ENCODE results near the gene UBE2C. TPM values are rescaled to one million over a fixed set of nuclear protein-coding genes. Genes with fewer than 3 reads are reported as not detected.
"Not testable (repeated sequence)": the region's sequence is repeated elsewhere in the genome, so short reads cannot be mapped to it uniquely, and the experiment has no call there.

The UBE2C gene
- total RNA-seq (2014; rRNA removed; shearing (Covaris generic)) = 75.4 and 76.9 TPM in 2 replicates
- 110 and 158 TPM in 2 replicates for polyA plus RNA-seq (2015; cell fraction: cytosol; rRNA removed)
- 54.8 and 65.4 TPM in 2 replicates for polyA plus RNA-seq (2015; cell fraction: nucleus; rRNA removed)

- DNase-seq (ENCODE audit: low read depth, low spot score) = peak; percentile 100
- in situ Hi-C loops (cut with HindIII; ENCODE audit: low pct_unique_long_range_greater_than_20kb, low sequenced_read_pairs) = no loop called here
Measured at GRCh38 chr20:45812157-45813005, at the start of gene UBE2C. UBE2C (plus strand) TSS chr20:45812644; CDS start chr20:45812696, 52 bp downstream.

GRCh38 chr20:45764618-45765282, 47.7 kb upstream of the UBE2C start:
- in situ Hi-C loops (cut with HindIII; ENCODE audit: low pct_unique_long_range_greater_than_20kb, low sequenced_read_pairs) = loop anchor here (25.0 kb wide), 1 partner anchor 452 kb away; the partner anchor contains the start of genes MATN4 and RBPJL
- DNase-seq (ENCODE audit: low read depth, low spot score) = not testable (repeated sequence)

GRCh38 chr20:45765307-45765875, 47.1 kb upstream of the UBE2C start:
- in situ Hi-C loops (cut with HindIII; ENCODE audit: low pct_unique_long_range_greater_than_20kb, low sequenced_read_pairs) = loop anchor here (25.0 kb wide), 1 partner anchor 453 kb away; the partner anchor contains the start of genes MATN4 and RBPJL
- no peak for DNase-seq (ENCODE audit: low read depth, low spot score)

- no peak for DNase-seq (ENCODE audit: low read depth, low spot score)
- in situ Hi-C loops (cut with HindIII; ENCODE audit: low pct_unique_long_range_greater_than_20kb, low sequenced_read_pairs) = loop anchor here (25.0 kb wide), 1 partner anchor 454 kb away; the partner anchor contains the start of genes MATN4 and RBPJL
Measured at GRCh38 chr20:45765980-45766379, 46.5 kb upstream of the UBE2C start.

- no peak for DNase-seq (ENCODE audit: low read depth, low spot score)
- in situ Hi-C loops (cut with HindIII; ENCODE audit: low pct_unique_long_range_greater_than_20kb, low sequenced_read_pairs) = loop anchor here (25.0 kb wide), 1 partner anchor 456 kb away; the partner anchor contains the start of genes MATN4 and RBPJL
Measured at GRCh38 chr20:45768479-45768878, 44.0 kb upstream of the UBE2C start.

GRCh38 chr20:45771182-45771759, 41.2 kb upstream of the UBE2C start:
- DNase-seq (ENCODE audit: low read depth, low spot score) = peak; percentile 91
- in situ Hi-C loops (cut with HindIII; ENCODE audit: low pct_unique_long_range_greater_than_20kb, low sequenced_read_pairs) = loop anchor here (10.0 to 25.0 kb wide), 2 partner anchors 66 to 459 kb away; partner anchors contain the start of genes MATN4, RBPJL, WFDC10B and WFDC13

GRCh38 chr20:45772693-45773092, 39.8 kb upstream of the UBE2C start:
- DNase-seq (ENCODE audit: low read depth, low spot score) = no peak
- in situ Hi-C loops (cut with HindIII; ENCODE audit: low pct_unique_long_range_greater_than_20kb, low sequenced_read_pairs) = loop anchor here (10.0 to 25.0 kb wide), 2 partner anchors 68 to 460 kb away; partner anchors contain the start of genes MATN4, RBPJL, WFDC10B and WFDC13

GRCh38 chr20:45774945-45775344, 37.5 kb upstream of the UBE2C start:
- in situ Hi-C loops (cut with HindIII; ENCODE audit: low pct_unique_long_range_greater_than_20kb, low sequenced_read_pairs) = loop anchor here (10.0 to 25.0 kb wide), 2 partner anchors 70 to 463 kb away; partner anchors contain the start of genes MATN4, RBPJL, WFDC10B and WFDC13
- no peak for DNase-seq (ENCODE audit: low read depth, low spot score)

GRCh38 chr20:45775411-45775810, 37.0 kb upstream of the UBE2C start:
- DNase-seq (ENCODE audit: low read depth, low spot score) = no peak
- in situ Hi-C loops (cut with HindIII; ENCODE audit: low pct_unique_long_range_greater_than_20kb, low sequenced_read_pairs) = loop anchor here (10.0 kb wide), 1 partner anchor 71 kb away; the partner anchor contains the start of genes WFDC10B and WFDC13

GRCh38 chr20:45776931-45777330, 35.5 kb upstream of the UBE2C start:
- no peak for DNase-seq (ENCODE audit: low read depth, low spot score)
- in situ Hi-C loops (cut with HindIII; ENCODE audit: low pct_unique_long_range_greater_than_20kb, low sequenced_read_pairs) = loop anchor here (10.0 kb wide), 1 partner anchor 72 kb away; the partner anchor contains the start of genes WFDC10B and WFDC13

- in situ Hi-C loops (cut with HindIII; ENCODE audit: low pct_unique_long_range_greater_than_20kb, low sequenced_read_pairs) = loop anchor here (10.0 kb wide), 1 partner anchor 74 kb away; the partner anchor contains the start of genes WFDC10B and WFDC13
- peak; percentile 73 for DNase-seq (ENCODE audit: low read depth, low spot score)
Measured at GRCh38 chr20:45779011-45779915, 33.2 kb upstream of the UBE2C start.

- DNase-seq (ENCODE audit: low read depth, low spot score) = no peak
Measured at GRCh38 chr20:45780159-45780558, 32.3 kb upstream of the UBE2C start.

GRCh38 chr20:45781391-45781931, 31.0 kb upstream of the UBE2C start:
- in situ Hi-C loops (cut with HindIII; ENCODE audit: low pct_unique_long_range_greater_than_20kb, low sequenced_read_pairs) = no loop called here
- no peak for DNase-seq (ENCODE audit: low read depth, low spot score)

More at GRCh38 chr20:45780159-45780558, 32.3 kb upstream of the UBE2C start:
- in situ Hi-C loops (cut with HindIII; ENCODE audit: low pct_unique_long_range_greater_than_20kb, low sequenced_read_pairs) = no loop called here

GRCh38 chr20:45782890-45783289, 29.6 kb upstream of the UBE2C start:
- no peak for DNase-seq (ENCODE audit: low read depth, low spot score)
- in situ Hi-C loops (cut with HindIII; ENCODE audit: low pct_unique_long_range_greater_than_20kb, low sequenced_read_pairs) = no loop called here

- DNase-seq (ENCODE audit: low read depth, low spot score) = no peak
- in situ Hi-C loops (cut with HindIII; ENCODE audit: low pct_unique_long_range_greater_than_20kb, low sequenced_read_pairs) = no loop called here
Measured at GRCh38 chr20:45783656-45784294, 28.7 kb upstream of the UBE2C start.

All from SK-MEL-5 (cell line).